ENCODE results near the gene RNF123. TPM values are rescaled to one million over a fixed set of nuclear protein-coding genes. Genes with fewer than 3 reads are reported as not detected.
A peak's percentile ranks its signal among the peaks of the same experiment; 100 is the strongest.
"Not testable (repeated sequence)": the region's sequence is repeated elsewhere in the genome, so short reads cannot be mapped to it uniquely, and the experiment has no call there.

Gene RNF123
- total and polyA plus RNA-seq, 4 donors, result 34.3 to 104 (median 40.2) TPM

GRCh38 chr3:49745986-49746385, 56.6 kb downstream of the RNF123 start:
- H3K9me3 ChIP-seq (ENCODE audit: control insufficient read depth in 4 of 4, low read length in 3 of 4), result no peaks in the 10 kb centered on the region
- no peak for DNase-seq (ENCODE audit: low spot score)
- TF ChIP-seq HNF4A (conservative IDR thresholded peaks at IDR 0.05), result no peak
- no peak for TF ChIP-seq SP1 (IDR thresholded peaks at IDR 0.05)
- no peak for TF ChIP-seq RAD21 (IDR thresholded peaks at IDR 0.05)
- TF ChIP-seq TAF1 (conservative IDR thresholded peaks at IDR 0.05), result no peak
- TF ChIP-seq FOXA1 (IDR thresholded peaks at IDR 0.05), result no peak
- TF ChIP-seq YY1 (IDR thresholded peaks at IDR 0.05), result no peak
- TF ChIP-seq MAX (IDR thresholded peaks at IDR 0.05), result no peak
- no peak for TF ChIP-seq HNF4G (IDR thresholded peaks at IDR 0.05)
- TF ChIP-seq RXRA (IDR thresholded peaks at IDR 0.05), result no peak
- TF ChIP-seq ZBTB33 (IDR thresholded peaks at IDR 0.05), result no peak
- 98% methylated on average over 2 of the region's 2 CpGs for WGBS
- H3K4me1 ChIP-seq (ENCODE audit: control insufficient read depth in 4 of 4, insufficient read depth in 4 of 4, low read length in 3 of 4), result peaks cover 0 to 2% (median 1%) of the 10 kb centered on the region in 4 donors
- H3K27ac ChIP-seq (ENCODE audit: low read depth in 1 of 2, low read length in 2 of 2), result no peak overlapping the region
- H3K4me3 ChIP-seq (ENCODE audit: low read depth in 1 of 3, low read length in 3 of 3), result no peak overlapping the region
- H3K27me3 ChIP-seq (ENCODE audit: control insufficient read depth in 4 of 4, insufficient read depth in 4 of 4, low read length in 3 of 4), result no peaks in the 10 kb centered on the region
- H3K36me3 ChIP-seq (ENCODE audit: control insufficient read depth in 4 of 4, insufficient read depth in 3 of 4, low read depth in 1 of 4, low read length in 3 of 4), result peaks cover 0 to 5% (median 2%) of the 10 kb centered on the region in 4 donors
- H3K9ac ChIP-seq (ENCODE audit: low read depth in 1 of 2, low read length in 2 of 2), result no peak overlapping the region

DNA sequence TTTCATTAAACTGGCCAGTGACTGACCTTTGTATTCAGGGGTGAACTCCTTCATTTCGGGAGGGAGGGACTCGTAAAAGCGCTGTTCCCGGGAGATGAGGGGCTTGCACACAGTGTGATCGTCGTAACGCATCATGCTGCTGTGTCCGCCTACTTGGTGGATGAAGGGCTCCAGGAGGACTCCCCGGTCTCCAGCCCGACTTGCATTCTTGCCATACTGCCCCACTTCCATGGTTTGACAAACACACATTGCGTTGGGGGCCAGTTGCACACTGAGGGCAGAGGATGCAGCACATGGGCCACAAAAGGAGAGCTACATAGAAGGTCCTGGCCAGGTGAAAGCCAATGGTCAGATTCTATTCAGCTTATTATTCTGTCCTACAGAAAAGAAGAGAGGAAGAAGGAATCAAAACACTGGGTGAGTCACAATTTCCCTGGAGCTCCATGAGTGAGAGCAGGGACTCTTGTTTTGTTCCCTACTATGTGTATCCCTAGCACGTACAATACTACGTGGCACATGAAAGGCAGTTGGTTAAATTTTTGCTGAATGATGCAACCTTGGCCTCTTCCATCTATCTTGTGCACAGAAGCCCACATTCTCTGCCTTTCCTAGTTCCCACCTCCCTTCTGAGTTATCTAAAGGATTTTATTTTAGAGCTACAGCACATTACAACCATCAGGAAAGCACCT, 58.6 kb downstream of the RNF123 start:
- H3K36me3 ChIP-seq (ENCODE audit: control insufficient read depth in 4 of 4, insufficient read depth in 3 of 4, low read depth in 1 of 4, low read length in 3 of 4), result peaks cover 0 to 5% (median 2%) of the 10 kb centered on the region in 4 donors
- WGBS, result 86% methylated on average over 13 of the region's 13 CpGs

GRCh38 chr3:49748874-49749273, 59.5 kb downstream of the RNF123 start:
- DNase-seq (ENCODE audit: low spot score); H3K4me3 ChIP-seq (ENCODE audit: low read depth in 1 of 3, low read length in 3 of 3); H3K27ac ChIP-seq (ENCODE audit: low read depth in 1 of 2, low read length in 2 of 2); H3K4me1 ChIP-seq (ENCODE audit: control insufficient read depth in 4 of 4, insufficient read depth in 4 of 4, low read length in 3 of 4); H3K36me3 ChIP-seq (ENCODE audit: control insufficient read depth in 4 of 4, insufficient read depth in 3 of 4, low read depth in 1 of 4, low read length in 3 of 4); H3K27me3 ChIP-seq (ENCODE audit: control insufficient read depth in 4 of 4, insufficient read depth in 4 of 4, low read length in 3 of 4); H3K9me3 ChIP-seq (ENCODE audit: control insufficient read depth in 4 of 4, low read length in 3 of 4); H3K9ac ChIP-seq (ENCODE audit: low read depth in 1 of 2, low read length in 2 of 2): not testable (repeated sequence)
- WGBS, result 95% methylated on average over 5 of the region's 5 CpGs

More for the DNA sequence above, 58.6 kb downstream of the RNF123 start:
- Histone ChIP-seq H3K9ac (ENCODE audit: low read depth in 1 of 2, low read length in 2 of 2) (no peak overlapping the region), H3K9me3 (ENCODE audit: control insufficient read depth in 4 of 4, low read length in 3 of 4) (no peaks in the 10 kb centered on the region), H3K27me3 (ENCODE audit: control insufficient read depth in 4 of 4, insufficient read depth in 4 of 4, low read length in 3 of 4) (no peaks in the 10 kb centered on the region), H3K4me1 (ENCODE audit: control insufficient read depth in 4 of 4, insufficient read depth in 4 of 4, low read length in 3 of 4) (peaks cover 0 to 2% (median 1%) of the 10 kb centered on the region in 4 donors), H3K27ac (ENCODE audit: low read depth in 1 of 2, low read length in 2 of 2) (no peak overlapping the region), H3K4me3 (ENCODE audit: low read depth in 1 of 3, low read length in 3 of 3) (no peak overlapping the region)
- TF ChIP-seq EGR1 (IDR thresholded peaks at IDR 0.05; ENCODE audit: low read depth in 2 of 2) (no peak), HNF4A (conservative IDR thresholded peaks at IDR 0.05) (peak in 1 of 2 donors; percentile 45)
- TF ChIP-seq, protein P1, sequence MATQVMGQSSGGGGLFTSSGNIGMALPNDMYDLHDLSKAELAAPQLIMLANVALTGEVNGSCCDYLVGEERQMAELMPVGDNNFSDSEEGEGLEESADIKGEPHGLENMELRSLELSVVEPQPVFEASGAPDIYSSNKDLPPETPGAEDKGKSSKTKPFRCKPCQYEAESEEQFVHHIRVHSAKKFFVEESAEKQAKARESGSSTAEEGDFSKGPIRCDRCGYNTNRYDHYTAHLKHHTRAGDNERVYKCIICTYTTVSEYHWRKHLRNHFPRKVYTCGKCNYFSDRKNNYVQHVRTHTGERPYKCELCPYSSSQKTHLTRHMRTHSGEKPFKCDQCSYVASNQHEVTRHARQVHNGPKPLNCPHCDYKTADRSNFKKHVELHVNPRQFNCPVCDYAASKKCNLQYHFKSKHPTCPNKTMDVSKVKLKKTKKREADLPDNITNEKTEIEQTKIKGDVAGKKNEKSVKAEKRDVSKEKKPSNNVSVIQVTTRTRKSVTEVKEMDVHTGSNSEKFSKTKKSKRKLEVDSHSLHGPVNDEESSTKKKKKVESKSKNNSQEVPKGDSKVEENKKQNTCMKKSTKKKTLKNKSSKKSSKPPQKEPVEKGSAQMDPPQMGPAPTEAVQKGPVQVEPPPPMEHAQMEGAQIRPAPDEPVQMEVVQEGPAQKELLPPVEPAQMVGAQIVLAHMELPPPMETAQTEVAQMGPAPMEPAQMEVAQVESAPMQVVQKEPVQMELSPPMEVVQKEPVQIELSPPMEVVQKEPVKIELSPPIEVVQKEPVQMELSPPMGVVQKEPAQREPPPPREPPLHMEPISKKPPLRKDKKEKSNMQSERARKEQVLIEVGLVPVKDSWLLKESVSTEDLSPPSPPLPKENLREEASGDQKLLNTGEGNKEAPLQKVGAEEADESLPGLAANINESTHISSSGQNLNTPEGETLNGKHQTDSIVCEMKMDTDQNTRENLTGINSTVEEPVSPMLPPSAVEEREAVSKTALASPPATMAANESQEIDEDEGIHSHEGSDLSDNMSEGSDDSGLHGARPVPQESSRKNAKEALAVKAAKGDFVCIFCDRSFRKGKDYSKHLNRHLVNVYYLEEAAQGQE (IDR thresholded peaks at IDR 0.05), result no peak
- DNase-seq (ENCODE audit: low spot score), result no peak
